Sigmoid colon (tissue), 7 donors: ENCODE measurements around the gene OXTR. TPM values are rescaled to one million over a fixed set of nuclear protein-coding genes. Genes with fewer than 3 reads are reported as not detected.
"Not testable (repeated sequence)": the region's sequence is repeated elsewhere in the genome, so short reads cannot be mapped to it uniquely, and the experiment has no call there.

Source experiments
- DNase-seq: peaks from one replicate; pipeline ENCODE4 v3.0.0-alpha.2; 2019
- H3K27ac ChIP-seq, 4 donors: fragments of 200-600 bp; sonication (generic); one replicate each; pipeline ENCODE4 v1.5.1; 2016 to 2019; ENCODE audit warnings: mild to moderate bottlenecking in 1 of 4
- H3K27me3 ChIP-seq, 3 donors: fragments of 200-600 bp; sonication (generic); one replicate each; pipeline ENCODE4 v1.5.1; 2019; ENCODE audit warnings: mild to moderate bottlenecking in 1 of 3
- H3K36me3 ChIP-seq, 4 donors: fragments of 200-600 bp; sonication (generic); one replicate each; pipeline ENCODE4 v1.5.1; 2016 to 2019
- H3K4me1 ChIP-seq, 4 donors: fragments of 200-600 bp; sonication (generic); one replicate each; pipeline ENCODE4 v1.5.1; 2017 to 2019
- H3K4me3 ChIP-seq, 4 donors: fragments of 200-600 bp; sonication (generic); one replicate each; pipeline ENCODE4 v1.5.1; 2017 to 2019; ENCODE audit warnings: mild to moderate bottlenecking in 2 of 4, moderate library complexity in 1 of 4
- H3K9me3 ChIP-seq, 4 donors: fragments of 200-600 bp in 3 of 4; sonication (generic) in 3 of 4; one replicate each; pipeline versions ENCODE4 v1.5.1 to v1.6.1; 2013 to 2019
- CTCF ChIP-seq, 4 experiments: fragments of 450-650 bp in 3 of 4; fragments of 200-600 bp in 1 of 4; IDR thresholded peaks; one replicate each; pipeline ENCODE4 v1.5.1; 2016 to 2019; ENCODE audit warnings: antibody characterized with exemption in 4 of 4, mild to moderate bottlenecking in 3 of 4, moderate library complexity in 2 of 4
- EP300 ChIP-seq, 4 donors: sonication (generic); formaldehyde crosslinking; IDR thresholded peaks; one replicate each; pipeline ENCODE4 v1.6.1; 2017; ENCODE audit warnings: antibody characterized with exemption in 4 of 4
- POLR2A ChIP-seq, 2 donors: fragments of 450-650 bp; IDR thresholded peaks; one replicate each; pipeline ENCODE4 v1.6.1; 2016; ENCODE audit warnings: antibody characterized with exemption in 2 of 2, mild to moderate bottlenecking in 2 of 2, moderate library complexity in 2 of 2
- POLR2AphosphoS5 ChIP-seq, 4 donors: sonication (generic); formaldehyde crosslinking; IDR thresholded peaks; one replicate each; pipeline ENCODE4 v1.6.1; 2017; ENCODE audit warnings: antibody characterized with exemption in 4 of 4
- WGBS, 2 donors: extraction: QIAGEN DNeasy Blood & Tissue Kit; methylation state at CpG; one replicate each; pipeline ENCODE4 v1.1.7; 2013; 5-methylcytosine and 5-hydroxymethylcytosine counted together
- intact Hi-C: fragments of 100-400 bp; cut with DNase I; formaldehyde crosslinking; loops from one replicate; pipeline ENCODE4 v1.15.1; 2023
- polyA plus RNA-seq, 3 donors: library from polyadenylated mRNA; stranded (reverse); fragments of 200-250 nt; gene quantifications; one replicate each; pipeline ENCODE4 v1.2.3, GENCODE V29; 2013
- total RNA-seq, 4 donors: library from RNA; depleted of rRNA; stranded (reverse); fragments of >200 nt; gene quantifications; one replicate each; pipeline ENCODE4 v1.1.0, GENCODE V29; 2016
- donor health status: healthy with polysubstance abuse.
- donor health status: Bipolar disorder and iron deficiency.
- donor health status: healthy.

Gene OXTR
- total and polyA plus RNA-seq, 7 donors = under 0.01 to 0.55 (median 0.29) TPM; not detected in 1

DNA sequence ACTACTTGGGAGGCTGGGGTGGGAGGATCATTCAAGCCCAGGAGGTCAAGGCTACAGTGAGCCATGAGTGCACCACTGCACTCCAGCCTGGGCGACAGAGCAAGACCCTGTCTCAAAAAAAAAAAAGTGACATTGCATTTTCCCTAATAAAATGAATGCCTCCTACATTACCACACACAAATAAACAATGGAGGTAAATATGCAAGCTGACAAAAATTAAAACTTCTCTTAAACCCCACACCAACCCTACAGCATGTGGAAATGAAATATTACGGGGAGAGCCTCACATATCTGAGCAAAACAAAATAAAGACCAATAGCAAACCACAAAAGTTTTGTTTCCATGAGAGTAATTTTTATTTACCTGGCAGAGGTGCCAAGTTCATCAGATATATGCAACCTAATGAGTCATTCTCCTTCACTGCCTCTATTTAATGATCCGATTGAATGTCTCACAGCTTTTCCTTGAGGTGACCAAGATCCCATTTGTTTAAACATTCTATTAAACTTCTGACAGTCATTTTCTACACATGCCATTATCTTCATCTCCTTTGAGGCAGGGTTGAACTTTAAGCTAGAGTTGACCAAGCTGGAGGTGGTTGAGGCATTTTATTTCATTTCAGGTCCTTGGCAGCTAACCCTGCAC, 45.2 kb downstream of the OXTR start:
- TF ChIP-seq CTCF (IDR thresholded peaks at IDR 0.05) (no peak), EP300 (IDR thresholded peaks at IDR 0.05) (no peak), POLR2A (IDR thresholded peaks at IDR 0.05) (no peak), POLR2AphosphoS5 (IDR thresholded peaks at IDR 0.05) (no peak)
- DNase-seq = no peak
- Histone ChIP-seq H3K4me3 (no peak overlapping the region), H3K9me3 (peaks cover 0 to 3% (median 0%) of the 10 kb centered on the region in 4 donors), H3K27me3 (no peaks in the 10 kb centered on the region), H3K36me3 (no peaks in the 10 kb centered on the region), H3K4me1 (no peaks in the 10 kb centered on the region), H3K27ac (no peak overlapping the region)
- WGBS, 2 donors = 62 to 74% methylated on average over 3 of the region's 3 CpGs
- intact Hi-C loops = no loop called here

DNA sequence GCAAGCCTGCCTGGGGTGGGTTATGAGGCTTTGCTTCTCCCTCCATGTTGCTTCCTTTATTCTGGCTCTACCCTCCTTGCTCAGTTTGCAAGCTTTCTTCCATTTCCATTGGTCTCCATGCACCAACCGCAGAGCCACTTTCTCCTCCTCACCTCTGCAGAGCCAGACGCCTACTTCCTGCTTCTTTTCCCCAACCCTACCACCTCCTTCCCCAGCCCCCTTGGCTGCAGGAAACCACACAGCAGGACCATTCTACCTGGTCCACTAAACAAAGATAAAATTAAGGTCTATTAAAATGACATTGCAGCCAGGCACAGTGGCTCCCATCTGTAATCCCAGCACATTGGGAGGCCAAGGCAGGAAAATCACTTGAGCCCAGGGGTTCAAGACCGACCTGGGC, 45.8 kb downstream of the OXTR start:
- H3K4me1 ChIP-seq = no peaks in the 10 kb centered on the region
- no peak for DNase-seq

DNA sequence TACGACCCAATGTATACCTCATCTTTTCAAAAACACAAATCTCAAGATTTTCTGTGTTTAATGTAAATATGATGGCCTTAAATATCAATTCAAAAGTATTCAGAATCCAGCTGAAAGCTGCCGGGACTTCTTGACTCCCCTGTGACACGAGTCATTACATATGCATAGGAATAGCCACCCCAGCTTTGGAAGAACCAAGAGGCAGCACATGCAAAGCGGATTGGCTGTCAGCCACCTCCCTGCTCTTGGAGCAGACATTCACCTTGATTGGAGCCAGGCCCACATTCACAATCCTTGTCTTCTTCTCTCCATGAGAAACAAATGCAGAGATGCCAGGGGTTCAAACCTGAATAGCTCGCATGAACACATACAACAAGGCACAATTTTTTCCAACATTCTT, 46.6 kb downstream of the OXTR start:
- Histone ChIP-seq H3K9me3 (peaks cover 0 to 3% (median 0%) of the 10 kb centered on the region in 4 donors), H3K4me3 (no peak overlapping the region), H3K4me1 (no peaks in the 10 kb centered on the region), H3K27ac (no peak overlapping the region), H3K27me3 (no peaks in the 10 kb centered on the region), H3K36me3 (no peaks in the 10 kb centered on the region)
- TF ChIP-seq POLR2AphosphoS5 (IDR thresholded peaks at IDR 0.05) = no peak
- DNase-seq = no peak
- 78 to 81% methylated on average over 5 of the region's 5 CpGs for WGBS, 2 donors
- intact Hi-C loops = no loop called here

More for the DNA sequence above, 45.8 kb downstream of the OXTR start:
- Histone ChIP-seq H3K27me3 (no peaks in the 10 kb centered on the region), H3K36me3 (no peaks in the 10 kb centered on the region), H3K9me3 (peaks cover 0 to 3% (median 0%) of the 10 kb centered on the region in 4 donors), H3K27ac (no peak overlapping the region), H3K4me3 (no peak overlapping the region)
- intact Hi-C loops = no loop called here
- 63 to 68% methylated on average over 3 of the region's 3 CpGs for WGBS, 2 donors
- TF ChIP-seq CTCF (IDR thresholded peaks at IDR 0.05) = no peak
- TF ChIP-seq POLR2A (IDR thresholded peaks at IDR 0.05) = no peak
- no peak for TF ChIP-seq POLR2AphosphoS5 (IDR thresholded peaks at IDR 0.05)
- no peak for TF ChIP-seq EP300 (IDR thresholded peaks at IDR 0.05)

GRCh38 chr3:8715757-8716156, 53.7 kb downstream of the OXTR start:
- H3K27me3 ChIP-seq, H3K4me3 ChIP-seq, H3K4me1 ChIP-seq, DNase-seq, H3K36me3 ChIP-seq, H3K9me3 ChIP-seq, H3K27ac ChIP-seq, intact Hi-C loops: not testable (repeated sequence)
- WGBS, 2 donors = 88 to 93% methylated on average over 12 of the region's 12 CpGs

DNA sequence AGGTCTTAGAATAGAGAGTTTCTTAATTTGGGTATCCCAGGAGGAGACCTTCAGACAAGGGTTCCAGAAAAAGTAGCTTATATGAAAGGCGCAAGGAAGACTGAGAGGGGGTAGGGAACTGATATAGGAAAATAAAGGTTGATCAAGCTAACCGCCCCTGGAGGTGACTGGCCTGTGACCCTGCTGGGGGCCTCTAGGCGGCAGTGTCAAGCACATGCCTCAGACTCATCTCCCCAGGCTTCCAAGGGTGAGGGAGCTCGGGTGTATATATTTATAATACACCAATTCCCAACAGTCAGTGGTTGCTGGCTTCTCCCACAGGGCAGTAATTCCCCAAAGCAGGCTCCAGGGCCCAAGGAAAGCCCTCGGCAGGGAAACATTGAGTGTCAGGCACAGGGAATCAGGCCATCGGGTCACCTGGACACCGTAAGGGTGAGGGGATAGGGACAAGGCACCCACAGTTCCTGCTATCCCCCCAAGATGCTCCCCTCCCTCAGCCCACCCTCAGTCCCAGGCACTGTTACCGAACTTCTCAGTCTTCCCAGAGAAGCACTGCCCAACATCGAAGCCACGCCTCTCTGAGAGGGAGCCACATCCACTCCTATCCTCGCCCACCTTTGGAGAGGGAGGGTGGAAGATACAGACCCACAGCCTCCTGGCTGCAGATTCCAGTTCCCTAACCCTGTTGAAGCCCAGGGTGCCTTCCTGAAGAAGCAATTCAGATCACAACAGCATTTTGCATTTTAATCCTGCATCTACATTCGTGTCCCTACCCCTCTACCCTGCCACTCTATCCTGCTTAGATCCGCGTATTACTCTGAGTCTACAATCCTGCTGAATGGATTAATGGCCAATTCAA, 55.3 kb downstream of the OXTR start:
- Histone ChIP-seq H3K27ac (no peak overlapping the region), H3K27me3 (no peaks in the 10 kb centered on the region), H3K4me1 (no peaks in the 10 kb centered on the region), H3K9me3 (no peaks in the 10 kb centered on the region), H3K36me3 (no peaks in the 10 kb centered on the region), H3K4me3 (no peak overlapping the region)
- DNase-seq = no peak
- 76 to 78% methylated on average over 14 of the region's 14 CpGs for WGBS, 2 donors
- intact Hi-C loops = no loop called here
- TF ChIP-seq POLR2A (IDR thresholded peaks at IDR 0.05) (no peak), CTCF (IDR thresholded peaks at IDR 0.05) (no peak), POLR2AphosphoS5 (IDR thresholded peaks at IDR 0.05) (no peak), EP300 (IDR thresholded peaks at IDR 0.05) (no peak)
